ENCODE measurements around the gene DKK3. TPM values are rescaled to one million over a fixed set of nuclear protein-coding genes. Genes with fewer than 3 reads are reported as not detected.

DKK3 gene
- total RNA-seq, 2 experiments from 2014 or later = not detected

DNA sequence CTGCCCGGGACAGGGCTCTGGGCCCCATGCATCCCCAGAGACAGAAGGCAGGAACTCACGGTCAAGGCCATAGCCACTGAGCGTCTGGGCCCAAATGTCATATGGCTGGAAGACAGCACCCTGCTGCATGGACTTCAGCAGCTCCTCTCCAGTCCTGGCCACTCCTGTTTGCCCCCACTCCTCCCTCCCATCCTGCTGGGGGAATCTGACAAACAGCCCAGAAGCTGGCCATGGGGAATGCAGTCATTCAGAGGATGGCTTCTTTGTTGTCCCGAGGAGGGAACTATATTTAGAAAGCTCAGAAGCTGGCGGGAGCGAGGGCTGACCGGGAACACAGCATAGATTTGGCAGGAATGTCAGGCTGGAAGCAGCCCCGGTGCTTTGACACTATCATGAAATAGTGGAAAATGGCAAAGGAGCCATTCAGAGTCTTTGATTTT is 35.0 kb downstream of the DKK3 start:
- Mint-ChIP-seq H3K27ac (no peak overlapping the region), H3K27me3 (no peaks in the 10 kb centered on the region), H3K4me1 (peaks cover 15% of the 10 kb centered on the region), H3K9me3 (no peaks in the 10 kb centered on the region), H3K36me3 (ENCODE audit: low read depth) (no peaks in the 10 kb centered on the region), H3K4me3 (no peak overlapping the region)
- ChIA-PET POLR2A (no interaction called here), CTCF (no interaction called here)
- no peak for DNase-seq

- Mint-ChIP-seq H3K27me3 (no peaks in the 10 kb centered on the region), H3K4me3 (no peak overlapping the region), H3K27ac (no peak overlapping the region), H3K9me3 (no peaks in the 10 kb centered on the region), H3K4me1 (peaks cover 15% of the 10 kb centered on the region), H3K36me3 (ENCODE audit: low read depth) (no peaks in the 10 kb centered on the region)
- ChIA-PET CTCF (no interaction called here), POLR2A (no interaction called here)
- DNase-seq = no peak
These were observed 35.6 kb downstream of the DKK3 start for GRCh38 chr11:11972730-11973341.

DNA sequence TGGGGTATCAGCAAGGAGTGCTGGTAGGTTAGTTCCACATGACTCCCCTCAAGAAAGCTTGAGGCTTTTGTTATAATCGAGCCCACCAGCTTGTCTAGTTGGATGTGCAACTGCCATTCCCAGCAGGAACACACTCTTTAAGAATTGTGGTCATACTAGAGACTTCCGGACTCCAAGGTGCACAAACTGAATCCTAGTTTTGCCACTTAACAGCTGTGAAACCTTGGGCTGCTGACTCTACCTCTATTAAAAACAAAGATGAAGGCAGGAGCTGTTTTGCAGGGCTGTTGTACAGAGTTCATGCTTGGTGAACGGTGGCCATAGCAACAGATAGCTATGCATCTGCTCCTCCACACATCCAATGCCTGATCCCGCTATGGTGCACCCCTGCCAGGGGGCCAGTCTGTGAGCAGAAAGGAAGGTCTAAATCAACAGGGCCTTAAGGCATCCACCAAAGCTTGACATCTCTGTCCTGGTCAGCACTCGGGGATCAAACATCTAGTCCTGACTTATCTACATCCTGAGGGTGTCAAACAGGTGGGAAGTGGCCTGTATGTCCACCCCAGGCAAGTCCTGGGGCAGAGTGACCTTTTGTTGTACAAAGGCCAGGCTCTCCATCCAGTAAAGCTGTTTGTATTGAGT is 36.4 kb downstream of the DKK3 start:
- CTCF ChIA-PET = no interaction called here
- no peak overlapping the region for H3K4me3 Mint-ChIP-seq
- no peaks in the 10 kb centered on the region for H3K27me3 Mint-ChIP-seq
- H3K27ac Mint-ChIP-seq = no peak overlapping the region
- H3K4me1 Mint-ChIP-seq = peaks cover 15% of the 10 kb centered on the region
- POLR2A ChIA-PET = no interaction called here
- H3K36me3 Mint-ChIP-seq (ENCODE audit: low read depth) = no peaks in the 10 kb centered on the region
- no peak for DNase-seq
- H3K9me3 Mint-ChIP-seq = no peaks in the 10 kb centered on the region

DNA sequence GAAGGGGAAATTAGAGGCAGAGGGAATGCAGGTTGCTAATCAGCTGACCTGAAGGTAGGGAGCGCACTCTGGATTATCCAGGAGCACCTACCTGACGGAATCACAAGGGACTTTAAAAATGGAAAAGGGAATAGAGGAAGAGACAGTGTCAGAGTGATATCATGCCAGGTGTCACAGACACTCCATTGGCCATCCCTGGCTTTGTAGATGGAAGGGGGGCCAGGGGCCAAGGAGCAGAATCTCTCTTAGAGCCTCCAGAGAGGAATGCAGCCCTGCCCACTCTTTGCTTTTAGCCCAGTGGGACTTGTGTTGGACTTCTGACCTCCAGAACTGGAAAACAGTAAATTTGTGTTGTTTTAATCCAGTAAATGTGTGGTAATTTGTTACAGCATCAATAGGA is 37.9 kb downstream of the DKK3 start:
- POLR2A ChIA-PET = no interaction called here
- no peaks in the 10 kb centered on the region for H3K36me3 Mint-ChIP-seq (ENCODE audit: low read depth)
- CTCF ChIA-PET = no interaction called here

GRCh38 chr11:11969380-11970215 is 38.8 kb downstream of the DKK3 start:
- Mint-ChIP-seq H3K4me3 (no peak overlapping the region), H3K4me1 (peaks cover 4% of the 10 kb centered on the region), H3K27me3 (no peaks in the 10 kb centered on the region)

More for the DNA sequence above, 37.9 kb downstream of the DKK3 start:
- DNase-seq = no peak
- no peaks in the 10 kb centered on the region for H3K9me3 Mint-ChIP-seq
- no peak overlapping the region for H3K4me3 Mint-ChIP-seq
- H3K27ac Mint-ChIP-seq = no peak overlapping the region
- no peaks in the 10 kb centered on the region for H3K27me3 Mint-ChIP-seq
- peaks cover 13% of the 10 kb centered on the region for H3K4me1 Mint-ChIP-seq

DNA sequence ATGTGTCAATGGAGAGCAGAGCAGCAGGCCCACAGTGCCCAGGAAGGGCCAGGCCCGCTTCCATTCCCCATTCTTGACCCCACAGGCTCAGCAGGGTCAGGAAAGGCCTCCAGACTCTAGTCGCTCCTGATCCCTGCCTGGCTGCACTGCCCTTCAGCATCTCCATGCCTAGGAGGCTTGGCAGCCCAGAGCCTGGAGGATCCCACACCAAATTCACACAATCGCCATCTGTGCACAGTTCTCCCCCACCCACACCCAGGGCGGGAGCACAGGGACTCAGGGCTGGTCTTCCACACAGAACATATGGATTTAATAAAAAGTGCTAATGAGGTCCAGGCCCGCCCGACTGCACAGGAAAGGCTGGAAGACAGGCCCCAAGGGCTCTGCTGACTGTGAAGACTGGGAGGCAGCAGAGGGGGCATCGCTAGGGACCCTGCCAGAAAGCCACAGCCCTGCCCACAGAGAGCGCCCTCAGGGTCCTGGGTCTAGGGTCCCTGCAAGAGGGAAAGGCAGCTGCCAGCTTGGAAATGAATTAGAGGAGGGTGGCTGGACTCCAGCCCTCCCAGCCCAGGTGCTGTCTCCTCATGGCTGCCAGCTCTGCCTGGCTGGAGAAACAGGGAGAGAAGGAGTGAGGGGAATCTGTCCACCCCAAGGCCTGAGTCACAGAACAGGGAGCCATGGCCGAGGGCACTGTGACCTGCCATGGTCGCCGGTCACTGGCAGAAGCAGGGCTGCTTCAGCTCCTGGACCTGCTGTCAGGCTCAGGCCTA is 39.7 kb downstream of the DKK3 start:
- ChIA-PET POLR2A (no interaction called here), CTCF (interaction anchor here (1.8 kb wide), 1 partner anchor 10 kb away, joined by 4 read pairs; no protein-coding TSS in a partner anchor)
- H3K27me3 Mint-ChIP-seq = peaks cover 9% of the 10 kb centered on the region
- no peaks in the 10 kb centered on the region for H3K36me3 Mint-ChIP-seq (ENCODE audit: low read depth)
- DNase-seq = no peak
- no peak overlapping the region for H3K27ac Mint-ChIP-seq
- no peaks in the 10 kb centered on the region for H3K4me1 Mint-ChIP-seq
- no peaks in the 10 kb centered on the region for H3K9me3 Mint-ChIP-seq
- no peak overlapping the region for H3K4me3 Mint-ChIP-seq

More at GRCh38 chr11:11969380-11970215, 38.8 kb downstream of the DKK3 start:
- no peak overlapping the region for H3K27ac Mint-ChIP-seq
- H3K9me3 Mint-ChIP-seq = no peaks in the 10 kb centered on the region
- H3K36me3 Mint-ChIP-seq (ENCODE audit: low read depth) = no peaks in the 10 kb centered on the region
- ChIA-PET CTCF (no interaction called here), POLR2A (no interaction called here)
- DNase-seq = no peak

DNA sequence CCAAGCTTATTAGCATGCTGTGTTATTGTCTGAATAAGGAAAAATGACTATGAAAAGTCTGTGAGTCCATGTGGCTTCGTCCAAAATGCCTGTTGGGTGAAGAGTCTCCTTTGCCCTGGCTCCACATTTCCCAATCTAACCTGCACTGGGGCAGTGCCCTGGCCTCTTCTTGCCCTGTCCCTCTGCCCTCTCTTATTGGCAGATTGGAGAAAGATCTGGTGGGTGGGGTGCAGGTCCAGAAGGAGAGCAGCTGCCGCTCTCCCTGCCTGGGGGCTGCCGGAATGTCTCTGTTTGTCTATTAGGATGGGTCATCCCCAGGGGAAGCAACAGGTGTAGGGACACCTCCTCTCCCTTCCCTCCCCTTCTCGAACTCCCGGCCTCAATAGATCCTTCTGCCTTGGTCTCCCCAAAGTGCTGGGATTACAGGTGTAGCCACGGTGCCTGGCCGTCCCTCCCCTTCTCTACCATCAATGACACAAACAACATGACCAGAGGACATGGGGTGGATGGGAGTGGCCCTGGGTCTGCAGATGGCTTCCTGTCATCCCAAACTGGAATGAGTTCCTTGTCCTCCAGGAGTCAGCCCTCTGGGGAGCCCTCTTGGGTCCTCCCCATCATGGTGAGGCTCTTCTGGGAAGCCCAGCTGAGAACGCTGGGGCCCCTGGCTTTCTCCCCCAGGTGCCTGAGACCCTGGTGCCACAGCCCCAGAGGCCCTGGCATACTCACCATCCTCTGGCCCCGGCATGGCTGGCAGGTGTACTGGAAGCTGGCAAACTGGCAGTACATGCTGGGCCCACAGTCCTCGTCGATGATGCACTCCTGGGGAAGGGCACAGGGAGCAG is 40.5 kb downstream of the DKK3 start:
- no peak for DNase-seq
- H3K27ac Mint-ChIP-seq = no peak overlapping the region
- H3K9me3 Mint-ChIP-seq = no peaks in the 10 kb centered on the region
- POLR2A ChIA-PET = no interaction called here
- H3K4me1 Mint-ChIP-seq = no peaks in the 10 kb centered on the region
- CTCF ChIA-PET = interaction anchor here (1.3 to 1.8 kb wide), 4 partner anchors 9 to 180 kb away, joined by 4 to 10 read pairs (median 5); no protein-coding TSS in a partner anchor
- H3K36me3 Mint-ChIP-seq (ENCODE audit: low read depth) = no peaks in the 10 kb centered on the region
- H3K4me3 Mint-ChIP-seq = no peak overlapping the region
- peaks cover 12% of the 10 kb centered on the region for H3K27me3 Mint-ChIP-seq

GRCh38 chr11:11966826-11967668 is 41.4 kb downstream of the DKK3 start:
- H3K27ac Mint-ChIP-seq = peak overlapping the region; percentile 31
- peaks cover 1% of the 10 kb centered on the region for H3K9me3 Mint-ChIP-seq
- peaks cover 12% of the 10 kb centered on the region for H3K27me3 Mint-ChIP-seq
- DNase-seq = peak; percentile 83
- H3K4me3 Mint-ChIP-seq = no peak overlapping the region
- H3K4me1 Mint-ChIP-seq = peaks cover 6% of the 10 kb centered on the region
- ChIA-PET CTCF (interaction anchor here (1.0 to 1.8 kb wide), 8 partner anchors 8 to 319 kb away, joined by 3 to 10 read pairs (median 4); no protein-coding TSS in a partner anchor), POLR2A (no interaction called here)
- H3K36me3 Mint-ChIP-seq (ENCODE audit: low read depth) = peaks cover 3% of the 10 kb centered on the region

GRCh38 chr11:11966354-11966741 is 42.1 kb downstream of the DKK3 start:
- Mint-ChIP-seq H3K4me1 (peaks cover 12% of the 10 kb centered on the region), H3K36me3 (ENCODE audit: low read depth) (peaks cover 4% of the 10 kb centered on the region), H3K9me3 (peaks cover 3% of the 10 kb centered on the region), H3K27ac (no peak overlapping the region), H3K27me3 (peaks cover 12% of the 10 kb centered on the region), H3K4me3 (no peak overlapping the region)
- CTCF ChIA-PET = interaction anchor here (1.0 to 1.7 kb wide), 9 partner anchors 9 to 319 kb away, joined by 3 to 10 read pairs (median 3); no protein-coding TSS in a partner anchor
- DNase-seq = no peak
- POLR2A ChIA-PET = no interaction called here

- no peak overlapping the region for H3K27ac Mint-ChIP-seq
- no peak overlapping the region for H3K4me3 Mint-ChIP-seq
- CTCF ChIA-PET = interaction anchor here (0.9 to 1.6 kb wide), 7 partner anchors 10 to 320 kb away, joined by 3 to 6 read pairs (median 3); no protein-coding TSS in a partner anchor
- H3K9me3 Mint-ChIP-seq = peaks cover 3% of the 10 kb centered on the region
- POLR2A ChIA-PET = interaction anchor here (0.5 kb wide), 1 partner anchor 12 kb away, joined by 3 read pairs; no protein-coding TSS in a partner anchor
- no peak for DNase-seq
- peaks cover 18% of the 10 kb centered on the region for H3K4me1 Mint-ChIP-seq
- peaks cover 4% of the 10 kb centered on the region for H3K36me3 Mint-ChIP-seq (ENCODE audit: low read depth)
- H3K27me3 Mint-ChIP-seq = peaks cover 12% of the 10 kb centered on the region
These were observed 42.6 kb downstream of the DKK3 start for GRCh38 chr11:11965656-11966353.

DNA sequence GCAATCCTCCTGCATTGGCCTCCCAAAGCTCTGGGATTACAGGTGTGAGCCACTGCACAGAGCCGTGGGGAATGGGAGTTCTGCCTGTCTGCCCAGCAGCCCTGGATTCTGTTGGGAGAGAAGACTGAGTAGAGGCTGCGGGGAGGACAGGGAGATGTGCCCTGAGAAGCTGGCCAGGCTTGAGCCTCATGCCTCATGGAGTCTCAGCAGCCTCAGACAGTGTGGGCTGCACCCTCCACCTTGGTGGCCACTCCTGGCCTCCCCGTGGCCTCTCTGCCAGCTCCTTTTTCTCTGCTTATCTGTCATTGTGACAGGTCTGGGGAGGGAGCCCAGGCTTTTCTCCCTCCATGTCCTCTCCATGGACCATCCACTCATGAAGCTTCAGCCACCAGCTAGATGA is 43.2 kb downstream of the DKK3 start:
- Mint-ChIP-seq H3K36me3 (ENCODE audit: low read depth) (peaks cover 4% of the 10 kb centered on the region), H3K27ac (no peak overlapping the region), H3K9me3 (peaks cover 3% of the 10 kb centered on the region), H3K27me3 (peaks cover 12% of the 10 kb centered on the region), H3K4me3 (no peak overlapping the region), H3K4me1 (peaks cover 24% of the 10 kb centered on the region)
- POLR2A ChIA-PET = interaction anchor here (0.5 kb wide), 1 partner anchor 12 kb away, joined by 3 read pairs; no protein-coding TSS in a partner anchor
- CTCF ChIA-PET = interaction anchor here (0.9 to 1.1 kb wide), 3 partner anchors 11 to 26 kb away, joined by 3 to 4 read pairs (median 3); no protein-coding TSS in a partner anchor
- DNase-seq = no peak
